H1 (cell line): ENCODE results near the gene GIGYF2. TPM values are rescaled to one million over a fixed set of nuclear protein-coding genes. Genes with fewer than 3 reads are reported as not detected.

ENCODE experiments used
- CTCF ChIA-PET: fragments of 300-600 bp; sonication (Branson Sonifier 250); formaldehyde crosslinking; loops from one replicate; lab custom pipeline; 2021; ENCODE audit not compliant: partially characterized antibody; lab: Charles Lee
- POLR2A ChIA-PET: fragments of 300-600 bp; sonication (Branson Sonifier 250); formaldehyde crosslinking; loops from one replicate; lab custom pipeline; 2021; ENCODE audit warnings: inconsistent platforms; ENCODE audit not compliant: partially characterized antibody; lab: Charles Lee
- DNase-seq, 2 experiments: peaks; one replicate each; pipeline versions ENCODE4 v3.0.0 to v3.0.0-alpha.2; 2010 to 2022; ENCODE audit warnings: low spot score in 2 of 2, low read depth in 1 of 2, mixed read lengths in 1 of 2
- FAIRE-seq: peaks from 2 replicates; lab custom pipeline; 2011; peaks lifted over from hg19 to GRCh38; lab: Jason Lieb, UNC
- H2AFZ ChIP-seq: 2 replicates; pipeline ENCODE4 v1.8.1; 2012; ENCODE audit warnings: low read length, inconsistent platforms
- H2AK5ac ChIP-seq: 2 replicates; pipeline ENCODE4 v1.6.1; 2013; ENCODE audit warnings: low read depth, low read length
- H2BK120ac ChIP-seq: replicated peaks from 2 replicates; pipeline ENCODE3; 2013; ENCODE audit warnings: low read depth, low read length, inconsistent platforms
- H2BK12ac ChIP-seq: 2 replicates; pipeline ENCODE4 v1.6.1; 2013; ENCODE audit warnings: low read depth, low read length
- H2BK15ac ChIP-seq: 2 replicates; pipeline ENCODE4 v1.6.1; 2013; ENCODE audit warnings: low read length
- H2BK20ac ChIP-seq: 2 replicates; pipeline ENCODE4 v1.6.1; 2013; ENCODE audit warnings: low read length
- H2BK5ac ChIP-seq: 2 replicates; pipeline ENCODE4 v1.6.1; 2013; ENCODE audit warnings: low read depth, low read length
- H3K14ac ChIP-seq: 2 replicates; pipeline ENCODE4 v1.6.1; 2013; ENCODE audit warnings: inconsistent platforms; ENCODE audit not compliant: insufficient read length
- H3K18ac ChIP-seq: 2 replicates; pipeline ENCODE4 v1.6.1; 2013; ENCODE audit warnings: low read length; ENCODE audit errors: extremely low read depth
- H3K23ac ChIP-seq: 2 replicates; pipeline ENCODE4 v1.6.1; 2013; ENCODE audit warnings: inconsistent platforms; ENCODE audit not compliant: insufficient read length
- H3K23me2 ChIP-seq: 2 replicates; pipeline ENCODE4 v1.6.1; 2013; ENCODE audit warnings: low read depth, low read length
- H3K27ac ChIP-seq: 2 replicates; pipeline ENCODE4 v1.6.1; 2011; ENCODE audit warnings: low read depth, low read length, inconsistent platforms
- H3K27me3 ChIP-seq, 4 experiments: replicated peaks in 1 of 4; 1 replicate in 1 of 4; 2 replicates in 3 of 4; pipeline versions ENCODE4 v1.6.1 to v1.8.1; 2011 to 2013; ENCODE audit warnings: low read length in 3 of 4, mild to moderate bottlenecking in 3 of 4, inconsistent platforms in 2 of 4, mixed read lengths in 2 of 4, moderate library complexity in 1 of 4; ENCODE audit not compliant: control insufficient read depth in 3 of 4, insufficient read depth in 3 of 4; ENCODE audit errors: extremely low read depth in 1 of 4
- H3K36me3 ChIP-seq, 4 experiments: 2 replicates each; pipeline versions ENCODE4 v1.6.1 to v1.8.1; 2011 to 2013; ENCODE audit warnings: mild to moderate bottlenecking in 4 of 4, low read length in 3 of 4, moderate library complexity in 2 of 4, control low read depth in 1 of 4, inconsistent platforms in 1 of 4; ENCODE audit not compliant: insufficient read depth in 4 of 4, control insufficient read depth in 2 of 4
- H3K4ac ChIP-seq: replicated peaks from 2 replicates; pipeline ENCODE3; 2013; ENCODE audit warnings: low read length, low read depth, mixed read lengths, inconsistent platforms; ENCODE audit not compliant: insufficient read length
- H3K4me1 ChIP-seq, 4 experiments: replicated peaks in 1 of 4; 1 replicate in 1 of 4; 2 replicates in 3 of 4; pipeline versions ENCODE4 v1.6.1 to v1.8.1; 2011 to 2013; ENCODE audit warnings: low read length in 3 of 4, inconsistent platforms in 2 of 4, mixed read lengths in 1 of 4; ENCODE audit not compliant: insufficient read depth in 4 of 4, control insufficient read depth in 3 of 4
- H3K4me2 ChIP-seq, 2 experiments: 2 replicates each; pipeline versions ENCODE4 v1.6.1 to v1.8.1; 2011 to 2013; ENCODE audit warnings: low read depth in 2 of 2, low read length in 2 of 2, control low read depth in 1 of 2, inconsistent platforms in 1 of 2, mild to moderate bottlenecking in 1 of 2; ENCODE audit not compliant: insufficient read depth in 1 of 2
- H3K4me3 ChIP-seq, 4 experiments: fragments of 200-600, 300-600 bp in 1 of 4; sonication (generic), shearing (Covaris generic), sonication (Bioruptor Twin) in 1 of 4; 2 replicates each; pipeline versions ENCODE4 v1.5.1 to v1.8.1; 2011 to 2016; ENCODE audit warnings: low read length in 4 of 4, low read depth in 3 of 4, control low read depth in 2 of 4, inconsistent platforms in 2 of 4, mild to moderate bottlenecking in 2 of 4, mixed read lengths in 1 of 4, moderate library complexity in 1 of 4; ENCODE audit not compliant: insufficient read depth in 2 of 4; ENCODE audit errors: extremely low read depth in 1 of 4
- H3K56ac ChIP-seq: replicated peaks from 2 replicates; pipeline ENCODE3; 2013; ENCODE audit warnings: low read depth, mild to moderate bottlenecking, mixed read lengths, low read length, inconsistent platforms; ENCODE audit not compliant: insufficient read length
- H3K79me1 ChIP-seq: 2 replicates; pipeline ENCODE4 v1.6.1; 2013; ENCODE audit warnings: low read depth, low read length, control low read depth
- H3K79me2 ChIP-seq, 2 experiments: 2 replicates each; pipeline versions ENCODE4 v1.6.1 to v1.8.1; 2012 to 2013; ENCODE audit warnings: low read length in 2 of 2, mild to moderate bottlenecking in 2 of 2, inconsistent platforms in 1 of 2; ENCODE audit not compliant: insufficient read depth in 2 of 2, control insufficient read depth in 1 of 2
- H3K9ac ChIP-seq, 4 experiments: replicated peaks in 1 of 4; 1 replicate in 1 of 4; 2 replicates in 3 of 4; pipeline versions ENCODE4 v1.6.1 to v1.8.1; 2011 to 2013; ENCODE audit warnings: low read depth in 3 of 4, low read length in 3 of 4, control low read depth in 2 of 4, mild to moderate bottlenecking in 2 of 4, moderate library complexity in 2 of 4, inconsistent platforms in 1 of 4; ENCODE audit errors: extremely low read depth in 1 of 4
- H3K9me3 ChIP-seq, 2 experiments: 2 replicates each; pipeline versions ENCODE4 v1.6.1 to v1.8.1; 2012 to 2013; ENCODE audit warnings: mild to moderate bottlenecking in 2 of 2, moderate library complexity in 2 of 2, control low read depth in 1 of 2, inconsistent platforms in 1 of 2, low read depth in 1 of 2, low read length in 1 of 2, mixed read lengths in 1 of 2; ENCODE audit not compliant: insufficient read depth in 2 of 2
- H4K20me1 ChIP-seq, 2 experiments: replicated peaks in 1 of 2; 2 replicates each; pipeline versions ENCODE3 to v1.8.1; 2011 to 2013; ENCODE audit warnings: inconsistent platforms in 2 of 2, low read length in 2 of 2, mild to moderate bottlenecking in 1 of 2; ENCODE audit not compliant: insufficient read depth in 2 of 2, control insufficient read depth in 1 of 2
- H4K5ac ChIP-seq: 2 replicates; pipeline ENCODE4 v1.6.1; 2013; ENCODE audit warnings: low read length, low read depth, mixed read lengths, inconsistent platforms; ENCODE audit not compliant: insufficient read length
- H4K8ac ChIP-seq: 2 replicates; pipeline ENCODE4 v1.8.0; 2013; ENCODE audit warnings: mild to moderate bottlenecking, moderate library complexity, low read length, inconsistent platforms; ENCODE audit not compliant: insufficient read depth; ENCODE audit errors: extremely low read depth
- H4K91ac ChIP-seq: replicated peaks from 2 replicates; pipeline ENCODE3; 2013; ENCODE audit warnings: low read length, mixed read lengths, inconsistent platforms; ENCODE audit not compliant: insufficient read length
- ATF3 ChIP-seq: IDR thresholded peaks from 2 replicates; pipeline ENCODE4 v1.6.1; 2011; ENCODE audit warnings: low read depth, mild to moderate bottlenecking, low read length; ENCODE audit not compliant: insufficient read depth
- CBX5 ChIP-seq: fragments of 300-800, 300-1000 bp; sonication (generic); IDR thresholded peaks from 2 replicates; pipeline ENCODE4 v1.7.1; 2016; ENCODE audit warnings: antibody characterized with exemption, low read length, low read depth
- CHD2 ChIP-seq: IDR thresholded peaks from 2 replicates; pipeline ENCODE4 v1.6.1; 2012; ENCODE audit warnings: low read length, improper control_type of control experiment
- EGR1 ChIP-seq: IDR thresholded peaks from 2 replicates; pipeline ENCODE4 v1.6.1; 2011; ENCODE audit warnings: low read depth, low read length, borderline replicate concordance
- FOSL1 ChIP-seq: IDR thresholded peaks from 2 replicates; pipeline ENCODE4 v1.6.1; 2011; ENCODE audit warnings: mild to moderate bottlenecking, low read depth, low read length, moderate library complexity; ENCODE audit not compliant: insufficient read depth
- HDAC2 ChIP-seq, 2 experiments: fragments of 300-600 bp in 1 of 2; sonication (generic) in 1 of 2; IDR thresholded peaks; 2 replicates each; pipeline ENCODE4 v1.6.1; 2011 to 2012; ENCODE audit warnings: low read depth in 2 of 2, low read length in 2 of 2, mild to moderate bottlenecking in 2 of 2, moderate library complexity in 2 of 2, borderline replicate concordance in 1 of 2, inconsistent platforms in 1 of 2
- WGBS, 2 experiments: shearing (Covaris generic) in 1 of 2; methylation state at CpG; one replicate each; pipeline versions ENCODE4 v1.1.6 to v1.1.7; 2013 to 2015; ENCODE audit warnings: low lambda C conversion rate in 2 of 2, mixed read lengths in 2 of 2, inconsistent platforms in 1 of 2, low coverage in 1 of 2, missing lambda C conversion rate in 1 of 2; ENCODE audit not compliant: insufficient replicate concordance in 2 of 2, insufficient coverage in 1 of 2, insufficient read length in 1 of 2; ENCODE audit errors: extremely low coverage in 1 of 2, missing lambda C conversion rate in 1 of 2; 5-methylcytosine and 5-hydroxymethylcytosine counted together
- polyA plus RNA-seq, 7 experiments: library from polyadenylated mRNA; depleted of rRNA in 3 of 7; stranded (reverse) in 5 of 7; unstranded in 2 of 7; fragments of >200 nt in 5 of 7; fragments of 200-250 nt in 2 of 7; gene quantifications; 1 replicate in 5 of 7; 2 replicates in 1 of 7; 4 replicates in 1 of 7; pipeline versions ENCODE4 v1.2.1 to v1.2.3, GENCODE V29; 2011 to 2013; ENCODE audit warnings: missing spikeins in 2 of 7, mixed read lengths in 2 of 7
- total RNA-seq: library from RNA; stranded (reverse); fragmentation: NEBNext Ultra II Directional; extraction: Animal tissue kit (Norgen Biotek cat#: 25700); gene quantifications from 2 replicates; pipeline ENCODE4 v1.2.1, GENCODE V29; 2021

The GIGYF2 gene
- total and polyA plus RNA-seq, 2 of the 8 experiments (the other 6 are each of a cell fraction or from before 2014, with no cell fraction given): 22.3 to 62.0 TPM

- H2AFZ ChIP-seq: no peak overlapping the region
These were observed 168.0 kb downstream of the GIGYF2 start for GRCh38 chr2:232865165-232865564.

More at GRCh38 chr2:232865165-232865564, 168.0 kb downstream of the GIGYF2 start:
- H4K20me1 ChIP-seq: no peaks in the 10 kb centered on the region
- H2BK5ac ChIP-seq: no peak overlapping the region
- no peaks in the 10 kb centered on the region for H3K36me3 ChIP-seq
- H3K23ac ChIP-seq: no peak overlapping the region
- H4K5ac ChIP-seq: no peak overlapping the region
- no peak overlapping the region for H2BK12ac ChIP-seq
- no peak overlapping the region for H4K91ac ChIP-seq
- no peak overlapping the region for H3K4me3 ChIP-seq
- no peaks in the 10 kb centered on the region for H3K9me3 ChIP-seq
- no peak overlapping the region for H4K8ac ChIP-seq
- no peak overlapping the region for H2BK120ac ChIP-seq
- TF ChIP-seq HDAC2 (IDR thresholded peaks at IDR 0.05; ENCODE audit: borderline replicate concordance in 1 of 2, low read depth in 2 of 2, low read length in 2 of 2) (no peak), FOSL1 (no peak), EGR1 (no peak), ATF3 (no peak), CHD2 (no peak), CBX5 (no peak)
- no peak overlapping the region for H3K9ac ChIP-seq
- H3K79me2 ChIP-seq: no peaks in the 10 kb centered on the region
- WGBS, 2 experiments: 89% methylated on average over 1 of the region's 1 CpG; no CpG with 5 or more reads in 1 of the 2 experiments
- H2AK5ac ChIP-seq: no peak overlapping the region
- H3K27me3 ChIP-seq: no peaks in the 10 kb centered on the region
- no peak overlapping the region for H3K14ac ChIP-seq
- 0 out of 2 replicates have a peak, but pooled peaks cover 2% of the 10 kb centered on the region for H3K79me1 ChIP-seq
- H3K27ac ChIP-seq: no peak overlapping the region
- no peak overlapping the region for H3K56ac ChIP-seq
- H3K23me2 ChIP-seq: no peaks in the 10 kb centered on the region
- H3K4me2 ChIP-seq: no peak overlapping the region
- DNase-seq (no peak), FAIRE-seq (no peak)
- ChIA-PET CTCF (interaction anchor here (3.7 kb wide), 1 partner anchor 11 kb away, joined by 14 read pairs; no protein-coding TSS in a partner anchor), POLR2A (no interaction called here)
- no peak overlapping the region for H3K4ac ChIP-seq
- H2BK20ac ChIP-seq: no peak overlapping the region
- no peaks in the 10 kb centered on the region for H3K4me1 ChIP-seq
- no peak overlapping the region for H2BK15ac ChIP-seq
- no peak overlapping the region for H3K18ac ChIP-seq
